Kasumi-1 (cell line): Measurements from ENCODE around the gene PNKD.
"Not testable (repeated sequence)": the region's sequence is repeated elsewhere in the genome, so short reads cannot be mapped to it uniquely, and the experiment has no call there.

Experiments
- DNase-seq, 2 experiments: peaks; one replicate each; lab custom pipeline; 2025; lab: John Stamatoyannopoulos, UW

PNKD gene

GRCh38 chr2:218273214-218273907 lies 3.0 kb downstream of the PNKD start:
- not testable (repeated sequence) for DNase-seq

- DNase-seq, result no peak
Observed at GRCh38 chr2:218273908-218274249, 3.6 kb downstream of the PNKD start.

GRCh38 chr2:218274586-218274985 lies 4.3 kb downstream of the PNKD start:
- no peak for DNase-seq

GRCh38 chr2:218275371-218276072 lies 5.2 kb downstream of the PNKD start:
- DNase-seq, result no peak

- no peak for DNase-seq
Observed at GRCh38 chr2:218276986-218277755, 6.9 kb downstream of the PNKD start.

DNA sequence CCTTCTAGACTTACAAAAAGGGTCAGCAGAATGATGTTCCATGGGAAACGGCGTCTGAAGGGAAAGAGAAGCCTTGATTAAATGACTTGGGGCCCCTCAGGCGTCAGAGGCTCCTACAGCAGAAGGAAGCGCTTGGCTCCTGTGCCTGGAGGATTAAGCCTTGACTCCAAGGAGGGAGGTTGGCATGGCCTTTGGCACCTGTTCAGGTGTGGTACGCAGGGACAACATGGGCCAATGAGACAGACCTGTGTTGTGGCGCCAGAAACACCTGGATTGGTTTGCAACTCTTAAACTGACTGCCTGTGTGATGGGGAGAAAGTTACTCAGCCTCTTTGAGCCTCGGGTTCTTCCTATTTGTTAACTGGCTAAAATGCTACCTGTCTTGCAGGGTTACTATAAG lies 7.6 kb downstream of the PNKD start:
- DNase-seq, result no peak

DNA sequence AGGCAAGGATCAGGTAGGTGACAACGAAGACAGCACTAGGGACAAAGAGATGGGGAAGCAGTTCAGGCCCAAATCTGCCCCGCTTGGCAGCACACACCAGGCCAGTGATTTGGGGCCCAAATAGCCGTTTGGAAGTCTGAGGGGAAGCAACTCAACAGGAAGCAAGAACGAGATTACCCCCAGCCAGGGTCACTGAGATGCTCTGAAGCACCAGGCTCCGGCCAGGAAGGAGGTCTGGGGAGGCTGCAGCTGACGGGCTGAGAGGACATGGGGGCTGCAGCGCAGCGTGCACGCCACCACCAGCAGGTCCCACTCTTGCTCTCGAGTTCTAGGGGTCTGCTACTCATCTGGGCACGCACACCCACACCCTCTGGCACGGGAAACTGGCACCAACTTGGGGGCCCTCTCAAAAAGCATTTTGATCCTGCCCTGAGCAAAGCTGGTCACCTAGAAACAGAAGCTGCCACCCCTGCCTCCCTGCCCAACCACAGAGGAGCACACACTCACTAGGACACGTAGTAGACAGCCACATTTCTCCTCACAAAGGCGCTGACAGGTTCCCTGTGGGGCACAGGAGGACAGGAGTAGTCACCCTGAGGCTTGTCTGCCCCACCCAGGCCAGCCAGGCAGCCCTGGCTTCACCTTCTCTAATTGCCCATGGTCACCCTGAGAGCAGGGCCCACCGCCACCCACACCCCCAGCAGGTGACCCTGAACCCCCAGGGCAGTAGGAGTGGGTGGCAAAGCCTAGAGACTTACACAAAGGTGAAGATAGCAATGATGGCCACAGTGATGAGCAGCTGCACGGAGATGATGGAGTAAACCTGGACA lies 8.4 kb downstream of the PNKD start:
- no peak for DNase-seq

GRCh38 chr2:218280260-218280870 lies 10.0 kb downstream of the PNKD start:
- DNase-seq, result no peak

DNA sequence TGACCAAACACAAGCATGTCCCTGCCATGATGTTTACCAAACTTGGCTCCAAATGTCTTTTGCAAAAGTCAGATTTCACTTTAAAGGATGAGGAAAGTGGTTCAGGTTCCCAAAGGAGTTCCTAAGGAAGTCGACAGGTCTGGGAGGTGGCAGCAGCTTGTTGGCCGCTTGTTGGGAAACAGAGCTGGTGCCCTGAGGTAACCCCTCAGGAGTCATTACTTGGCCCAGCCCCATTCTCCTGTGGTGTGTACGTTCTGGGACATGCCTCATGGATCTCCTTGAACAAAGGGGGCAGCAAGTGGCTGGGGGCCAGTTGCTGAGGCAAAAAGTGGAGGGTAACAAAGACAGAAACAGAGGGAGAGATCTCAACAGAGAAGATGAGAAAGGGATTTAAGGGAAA lies 11.1 kb downstream of the PNKD start:
- DNase-seq, result no peak

DNA sequence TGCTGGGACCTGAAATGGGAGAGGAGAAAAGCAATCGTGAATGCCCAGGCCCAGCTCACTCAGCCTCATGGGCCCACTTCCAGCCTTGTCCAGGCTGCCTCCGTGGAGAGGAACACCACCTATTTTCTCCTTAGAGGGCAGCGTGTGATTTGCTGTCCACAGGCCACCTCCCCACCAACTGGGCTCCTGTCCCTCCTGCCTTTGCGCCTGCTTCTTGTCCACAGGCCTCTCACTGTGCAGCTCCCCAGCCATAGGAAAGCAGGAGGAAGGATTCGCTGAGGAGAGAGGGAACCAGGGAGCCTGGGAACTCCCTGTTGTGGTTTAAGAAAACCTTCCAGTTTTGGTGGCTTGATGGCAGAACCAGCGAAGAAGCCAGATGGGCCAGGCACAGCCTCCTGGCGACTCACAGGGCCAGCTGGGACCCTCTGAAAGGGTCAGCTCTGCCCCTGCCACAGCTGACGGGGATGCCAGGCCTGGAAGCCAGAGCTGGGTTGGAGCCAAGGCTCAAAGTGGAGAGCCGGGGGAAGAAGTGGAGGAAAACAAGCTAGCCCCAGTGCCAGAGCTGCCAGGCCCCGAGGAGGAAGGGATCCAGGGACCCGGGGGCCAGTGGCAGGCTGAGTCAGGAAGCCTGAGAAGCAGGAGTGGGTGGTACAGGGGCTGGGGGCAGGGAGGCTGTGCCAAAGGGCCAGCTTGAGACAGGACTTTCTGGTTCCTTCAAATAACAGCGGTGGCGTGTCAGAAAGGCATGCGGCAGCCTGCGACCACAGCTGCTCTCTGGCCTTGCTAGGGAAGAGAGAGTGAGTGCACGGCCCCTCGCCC lies 12.1 kb downstream of the PNKD start:
- DNase-seq, result no peak

- no peak for DNase-seq
Observed at GRCh38 chr2:218284106-218284811, 13.9 kb downstream of the PNKD start.

DNA sequence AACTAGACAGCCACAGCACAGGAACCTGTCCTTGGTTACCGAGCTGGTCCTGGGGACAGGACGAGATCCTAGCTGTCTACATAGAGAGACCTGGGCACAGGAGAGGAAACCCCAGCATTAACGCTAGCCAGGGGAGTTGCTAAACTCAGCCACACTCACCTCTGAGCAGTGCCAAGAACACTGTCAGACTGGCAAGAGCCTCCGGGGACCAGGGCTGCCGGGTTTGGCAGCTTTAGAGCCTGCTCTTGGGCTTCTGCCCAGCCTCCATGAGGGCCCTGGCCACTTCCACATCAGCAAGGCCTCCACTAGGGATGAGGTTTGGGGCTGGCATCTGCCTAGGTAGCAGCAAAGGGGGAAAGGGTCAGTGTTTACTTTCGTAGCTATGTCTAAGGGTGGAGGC lies 15.3 kb downstream of the PNKD start:
- DNase-seq, result no peak

DNA sequence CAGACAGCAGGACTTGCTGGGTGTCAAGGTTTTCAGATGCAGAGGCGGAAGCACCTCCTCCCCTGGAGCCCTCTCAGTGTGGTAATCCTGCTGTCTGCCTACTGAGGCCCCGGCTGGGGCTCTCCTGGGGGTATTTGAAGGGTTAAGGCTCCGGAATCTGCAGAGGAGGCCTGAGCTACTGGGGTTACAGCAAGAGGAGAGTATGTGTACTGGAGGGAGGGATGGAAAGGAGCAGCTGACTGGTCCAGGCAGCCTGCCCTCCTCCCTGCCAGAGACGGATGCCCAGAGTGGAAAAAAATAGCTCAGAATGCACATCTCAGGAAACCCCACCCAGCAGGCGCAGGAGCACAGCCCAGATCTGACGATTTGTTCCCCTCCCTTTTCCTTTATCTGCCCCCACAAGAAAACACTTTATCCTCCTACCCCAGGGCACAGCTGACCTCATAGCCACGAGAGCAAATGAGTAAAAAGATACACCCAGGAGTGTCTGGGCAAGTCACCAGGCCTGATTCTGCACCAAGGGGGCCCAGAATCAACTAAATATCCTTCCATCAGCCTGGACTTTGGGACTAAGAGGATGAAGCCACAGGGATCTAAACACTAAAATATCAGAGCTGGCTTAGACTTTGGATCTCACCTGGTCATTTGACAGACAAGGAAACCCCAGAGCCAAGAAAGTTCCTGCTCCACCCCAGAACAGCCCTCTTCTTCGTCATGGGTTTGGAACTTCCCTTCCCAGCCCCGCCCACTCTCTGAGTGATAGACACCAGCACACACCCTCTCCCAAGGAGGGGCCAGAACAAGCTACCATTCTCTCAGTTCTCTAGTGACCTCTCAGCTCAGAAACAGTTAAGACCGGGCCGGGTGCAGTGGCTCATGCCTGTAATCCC lies 16.5 kb downstream of the PNKD start:
- DNase-seq, result peak; percentile 64 to 83

DNA sequence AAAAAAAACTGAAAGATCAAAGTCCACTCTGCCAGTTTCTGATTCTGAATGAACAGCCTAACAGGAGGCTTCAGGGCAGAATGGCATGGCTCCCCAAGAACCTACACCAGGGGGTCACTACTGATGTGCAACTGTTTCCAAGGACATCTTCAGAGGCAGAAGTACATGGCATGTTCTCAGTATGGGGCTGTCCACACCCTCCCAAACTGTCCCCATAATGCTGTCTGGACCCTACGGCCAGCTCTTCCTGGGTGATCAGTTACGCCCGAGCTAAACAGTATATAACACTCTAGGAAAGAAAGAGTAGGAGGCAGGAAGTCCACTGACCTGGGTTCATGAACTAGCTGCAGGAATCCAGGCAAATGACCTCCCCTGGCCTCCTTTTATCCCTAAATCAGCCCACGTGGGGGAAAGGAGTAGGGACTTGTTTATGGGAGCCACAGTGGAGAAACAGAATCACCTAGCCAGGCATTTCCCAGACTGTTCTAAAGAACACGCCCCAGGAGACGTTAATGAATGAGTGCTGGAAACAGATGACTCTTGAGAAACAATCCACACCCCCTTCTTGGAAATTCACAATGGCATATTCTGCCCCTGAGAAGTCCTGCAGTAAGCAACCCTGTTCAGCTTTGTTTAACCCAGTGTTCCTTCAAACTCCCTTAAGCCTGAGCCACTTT lies 19.5 kb downstream of the PNKD start:
- DNase-seq, result no peak

DNA sequence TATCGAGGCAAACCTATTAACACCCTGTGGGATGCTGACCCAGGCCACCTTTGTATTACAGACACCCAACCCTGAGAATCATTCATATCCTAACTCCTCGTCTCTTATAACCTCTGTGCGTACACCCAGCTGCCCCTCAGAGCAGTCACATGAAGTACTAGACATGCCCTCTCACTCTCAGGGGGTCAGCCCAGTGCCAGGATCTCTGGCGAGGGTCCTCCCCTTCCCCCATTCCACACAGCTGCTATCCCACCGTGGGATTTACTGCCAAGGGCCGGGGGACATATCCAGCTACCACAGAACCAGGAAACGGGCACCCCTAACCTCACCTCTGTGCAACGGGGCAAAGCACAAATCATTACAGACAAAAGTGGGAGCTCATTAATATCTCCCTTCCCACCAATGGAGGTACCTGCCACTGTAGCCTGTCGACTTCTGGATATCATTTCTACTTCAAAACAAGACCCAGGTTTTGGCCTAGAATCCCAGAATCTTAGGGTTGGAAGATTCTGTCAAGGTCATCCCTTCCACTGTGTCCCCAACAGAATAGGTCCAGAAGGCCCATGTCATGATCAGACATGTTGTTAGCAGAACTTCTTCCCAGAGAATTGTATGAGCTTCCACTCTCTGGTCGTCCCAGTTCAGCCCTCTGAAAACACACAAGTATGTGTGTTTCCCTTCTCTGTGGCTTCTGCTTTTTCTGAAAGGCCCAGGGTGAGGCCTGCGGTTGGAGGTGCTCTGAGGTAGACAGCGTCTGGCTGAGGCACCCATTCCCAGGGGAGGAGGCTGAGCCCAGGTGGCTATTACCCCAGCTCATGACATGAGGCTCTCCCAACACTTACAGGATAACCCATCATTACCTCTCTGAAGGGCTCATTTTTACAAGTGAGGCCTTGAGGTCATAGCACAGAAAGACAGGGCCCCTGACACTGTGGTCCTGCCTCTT lies 20.3 kb downstream of the PNKD start:
- DNase-seq, result peak; percentile 19 to 24

- DNase-seq, result no peak
Observed at GRCh38 chr2:218291318-218292047, 21.2 kb downstream of the PNKD start.
